Measurements from ENCODE around the gene TGFBR3L.

DNA sequence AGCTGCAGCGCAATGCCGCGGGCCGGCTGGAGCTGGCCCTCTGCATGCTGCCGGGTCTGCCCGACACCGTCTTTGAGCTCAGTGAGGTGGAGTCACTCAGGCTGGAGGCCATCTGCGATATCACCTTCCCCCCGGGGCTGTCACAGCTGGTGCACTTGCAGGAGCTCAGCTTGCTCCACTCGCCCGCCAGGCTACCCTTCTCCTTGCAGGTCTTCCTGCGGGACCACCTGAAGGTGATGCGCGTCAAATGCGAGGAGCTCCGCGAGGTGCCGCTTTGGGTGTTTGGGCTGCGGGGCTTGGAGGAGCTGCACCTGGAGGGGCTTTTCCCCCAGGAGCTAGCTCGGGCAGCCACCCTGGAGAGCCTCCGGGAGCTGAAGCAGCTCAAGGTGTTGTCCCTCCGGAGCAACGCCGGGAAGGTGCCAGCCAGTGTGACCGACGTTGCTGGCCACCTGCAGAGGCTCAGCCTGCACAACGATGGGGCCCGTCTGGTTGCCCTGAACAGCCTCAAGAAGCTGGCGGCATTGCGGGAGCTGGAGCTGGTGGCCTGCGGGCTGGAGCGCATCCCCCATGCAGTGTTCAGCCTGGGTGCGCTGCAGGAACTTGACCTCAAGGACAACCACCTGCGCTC lies 14.8 kb upstream of the TGFBR3L start:
- TF ChIP-seq, protein P1, sequence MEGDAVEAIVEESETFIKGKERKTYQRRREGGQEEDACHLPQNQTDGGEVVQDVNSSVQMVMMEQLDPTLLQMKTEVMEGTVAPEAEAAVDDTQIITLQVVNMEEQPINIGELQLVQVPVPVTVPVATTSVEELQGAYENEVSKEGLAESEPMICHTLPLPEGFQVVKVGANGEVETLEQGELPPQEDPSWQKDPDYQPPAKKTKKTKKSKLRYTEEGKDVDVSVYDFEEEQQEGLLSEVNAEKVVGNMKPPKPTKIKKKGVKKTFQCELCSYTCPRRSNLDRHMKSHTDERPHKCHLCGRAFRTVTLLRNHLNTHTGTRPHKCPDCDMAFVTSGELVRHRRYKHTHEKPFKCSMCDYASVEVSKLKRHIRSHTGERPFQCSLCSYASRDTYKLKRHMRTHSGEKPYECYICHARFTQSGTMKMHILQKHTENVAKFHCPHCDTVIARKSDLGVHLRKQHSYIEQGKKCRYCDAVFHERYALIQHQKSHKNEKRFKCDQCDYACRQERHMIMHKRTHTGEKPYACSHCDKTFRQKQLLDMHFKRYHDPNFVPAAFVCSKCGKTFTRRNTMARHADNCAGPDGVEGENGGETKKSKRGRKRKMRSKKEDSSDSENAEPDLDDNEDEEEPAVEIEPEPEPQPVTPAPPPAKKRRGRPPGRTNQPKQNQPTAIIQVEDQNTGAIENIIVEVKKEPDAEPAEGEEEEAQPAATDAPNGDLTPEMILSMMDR (IDR thresholded peaks at IDR 0.05): no peak
- TF ChIP-seq IRF2 (CRISPR knock-in tag; IDR thresholded peaks at IDR 0.05; ENCODE audit: borderline replicate concordance, low read depth) (no peak), CREM (CRISPR knock-in tag; IDR thresholded peaks at IDR 0.05) (no peak)
- TF ChIP-seq, protein P2, sequence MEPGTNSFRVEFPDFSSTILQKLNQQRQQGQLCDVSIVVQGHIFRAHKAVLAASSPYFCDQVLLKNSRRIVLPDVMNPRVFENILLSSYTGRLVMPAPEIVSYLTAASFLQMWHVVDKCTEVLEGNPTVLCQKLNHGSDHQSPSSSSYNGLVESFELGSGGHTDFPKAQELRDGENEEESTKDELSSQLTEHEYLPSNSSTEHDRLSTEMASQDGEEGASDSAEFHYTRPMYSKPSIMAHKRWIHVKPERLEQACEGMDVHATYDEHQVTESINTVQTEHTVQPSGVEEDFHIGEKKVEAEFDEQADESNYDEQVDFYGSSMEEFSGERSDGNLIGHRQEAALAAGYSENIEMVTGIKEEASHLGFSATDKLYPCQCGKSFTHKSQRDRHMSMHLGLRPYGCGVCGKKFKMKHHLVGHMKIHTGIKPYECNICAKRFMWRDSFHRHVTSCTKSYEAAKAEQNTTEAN (CRISPR knock-in tag; IDR thresholded peaks at IDR 0.05): no peak
